Measurements from ENCODE around the gene PACRG. TPM values are rescaled to one million over a fixed set of nuclear protein-coding genes. Genes with fewer than 3 reads are reported as not detected.

The PACRG gene
- total RNA-seq, 2 donors from 2014 or later: 1.7 TPM; not detected in 1

DNA sequence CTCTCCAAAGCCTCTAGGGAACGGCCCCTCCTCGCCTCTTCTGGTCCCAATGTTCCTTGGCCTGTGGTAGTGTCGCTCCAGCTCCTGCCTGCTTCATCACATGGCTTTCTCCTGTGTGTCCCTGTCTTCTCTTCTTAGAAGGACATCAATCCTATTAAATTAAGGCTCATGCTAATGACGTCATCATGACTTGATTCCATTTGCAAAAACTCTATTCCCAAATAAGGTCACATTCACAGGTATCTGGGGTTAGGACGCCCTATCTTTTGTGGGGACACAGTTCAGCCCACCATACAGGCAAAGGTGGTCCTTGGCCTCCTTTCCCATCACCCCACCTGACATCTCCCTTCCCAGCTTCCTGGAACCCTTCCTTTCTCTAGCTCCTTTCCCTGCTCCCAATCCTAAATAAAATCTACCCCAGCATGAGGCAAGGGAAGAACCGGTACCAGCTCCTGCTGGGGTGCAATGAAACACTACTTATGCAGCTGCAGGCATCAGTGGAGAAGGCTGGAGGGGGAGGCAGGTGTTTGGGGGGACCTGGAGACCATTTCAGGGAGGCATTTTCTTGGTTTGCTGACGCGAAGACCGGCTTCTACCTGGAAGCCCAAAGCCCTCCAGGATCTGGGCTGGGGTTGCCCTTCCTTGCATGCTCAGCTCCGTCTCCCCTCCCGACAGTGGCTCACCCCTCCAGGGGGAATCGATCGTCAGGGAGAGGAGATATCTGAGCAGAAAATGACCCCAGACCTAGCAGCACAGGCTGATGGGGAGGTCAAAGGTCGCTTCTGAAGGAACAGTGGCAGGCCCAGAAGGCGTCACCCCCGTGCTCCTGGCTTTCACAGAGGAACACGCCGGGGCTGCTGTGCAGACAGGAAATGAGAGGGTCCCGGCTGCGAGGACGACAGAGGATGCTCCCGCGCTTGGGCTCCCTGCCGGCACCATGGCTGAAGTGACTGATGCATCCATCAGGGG lies 615.1 kb downstream of the PACRG start:
- Histone ChIP-seq H3K4me3 (no peak overlapping the region), H3K27ac (no peak overlapping the region), H3K9me3 (no peaks in the 10 kb centered on the region), H3K9ac (ENCODE audit: low read depth in 2 of 2, low read length in 2 of 2) (no peak overlapping the region), H3K27me3 (no peaks in the 10 kb centered on the region), H3K36me3 (no peaks in the 10 kb centered on the region), H3K4me1 (no peaks in the 10 kb centered on the region)
- TF ChIP-seq, protein P1, sequence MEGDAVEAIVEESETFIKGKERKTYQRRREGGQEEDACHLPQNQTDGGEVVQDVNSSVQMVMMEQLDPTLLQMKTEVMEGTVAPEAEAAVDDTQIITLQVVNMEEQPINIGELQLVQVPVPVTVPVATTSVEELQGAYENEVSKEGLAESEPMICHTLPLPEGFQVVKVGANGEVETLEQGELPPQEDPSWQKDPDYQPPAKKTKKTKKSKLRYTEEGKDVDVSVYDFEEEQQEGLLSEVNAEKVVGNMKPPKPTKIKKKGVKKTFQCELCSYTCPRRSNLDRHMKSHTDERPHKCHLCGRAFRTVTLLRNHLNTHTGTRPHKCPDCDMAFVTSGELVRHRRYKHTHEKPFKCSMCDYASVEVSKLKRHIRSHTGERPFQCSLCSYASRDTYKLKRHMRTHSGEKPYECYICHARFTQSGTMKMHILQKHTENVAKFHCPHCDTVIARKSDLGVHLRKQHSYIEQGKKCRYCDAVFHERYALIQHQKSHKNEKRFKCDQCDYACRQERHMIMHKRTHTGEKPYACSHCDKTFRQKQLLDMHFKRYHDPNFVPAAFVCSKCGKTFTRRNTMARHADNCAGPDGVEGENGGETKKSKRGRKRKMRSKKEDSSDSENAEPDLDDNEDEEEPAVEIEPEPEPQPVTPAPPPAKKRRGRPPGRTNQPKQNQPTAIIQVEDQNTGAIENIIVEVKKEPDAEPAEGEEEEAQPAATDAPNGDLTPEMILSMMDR (IDR thresholded peaks at IDR 0.05): no peak
- intact Hi-C loops (cut with DNase I): no loop called here
- no peak for DNase-seq

DNA sequence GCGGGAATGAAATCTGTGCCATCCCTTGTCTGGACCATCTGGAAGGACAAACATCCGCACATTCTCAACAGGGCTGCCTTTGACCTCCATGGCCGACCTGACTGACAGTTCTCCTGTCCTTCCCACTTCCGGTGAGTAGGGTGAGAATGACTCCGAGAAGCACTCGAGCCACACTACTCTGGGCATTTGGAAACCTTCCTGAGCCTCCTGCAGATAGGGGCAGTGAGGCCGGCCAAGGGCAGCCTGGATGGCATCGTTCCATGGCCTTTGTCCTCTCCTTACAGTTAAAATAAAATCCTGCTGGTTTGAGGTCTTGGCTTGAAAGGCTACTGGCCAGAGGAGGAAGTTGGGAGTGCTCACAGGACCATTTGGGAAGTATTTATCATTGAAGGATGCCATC lies 615.8 kb downstream of the PACRG start:
- Histone ChIP-seq H3K4me3 (no peak overlapping the region), H3K27ac (no peak overlapping the region), H3K9me3 (no peaks in the 10 kb centered on the region), H3K36me3 (no peaks in the 10 kb centered on the region), H3K27me3 (no peaks in the 10 kb centered on the region), H3K9ac (ENCODE audit: low read depth in 2 of 2, low read length in 2 of 2) (no peak overlapping the region), H3K4me1 (no peaks in the 10 kb centered on the region)
- no peak for DNase-seq
- TF ChIP-seq, protein P1 (IDR thresholded peaks at IDR 0.05): no peak
- intact Hi-C loops (cut with DNase I): no loop called here

DNA sequence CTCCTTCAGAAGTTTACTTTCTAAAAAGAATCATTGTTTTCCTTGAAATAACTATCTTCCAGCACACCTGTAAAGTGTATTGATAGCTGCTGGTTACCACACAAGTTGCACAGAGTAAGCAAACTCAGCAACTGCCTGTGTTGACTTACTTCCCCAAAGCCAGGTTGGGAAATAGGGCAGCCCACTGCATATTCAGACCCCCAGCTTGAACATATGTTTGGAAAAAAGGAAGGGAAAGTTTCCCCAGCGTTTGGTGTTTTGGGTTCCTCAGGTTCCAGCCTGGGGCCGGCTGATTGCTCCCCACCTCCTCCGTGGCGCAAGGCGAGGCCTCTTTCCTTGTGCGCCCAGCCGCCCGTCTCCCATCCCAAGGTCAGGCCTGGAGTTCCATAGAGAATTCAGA lies 616.6 kb downstream of the PACRG start:
- intact Hi-C loops (cut with DNase I): no loop called here
- H3K4me3 ChIP-seq: no peak overlapping the region
- TF ChIP-seq, protein P1 (IDR thresholded peaks at IDR 0.05): no peak
- H3K36me3 ChIP-seq: no peaks in the 10 kb centered on the region
- H3K9ac ChIP-seq (ENCODE audit: low read depth in 2 of 2, low read length in 2 of 2): no peak overlapping the region
- H3K27me3 ChIP-seq: no peaks in the 10 kb centered on the region
- H3K9me3 ChIP-seq: no peaks in the 10 kb centered on the region
- no peaks in the 10 kb centered on the region for H3K4me1 ChIP-seq
- no peak for DNase-seq
- H3K27ac ChIP-seq: no peak overlapping the region

DNA sequence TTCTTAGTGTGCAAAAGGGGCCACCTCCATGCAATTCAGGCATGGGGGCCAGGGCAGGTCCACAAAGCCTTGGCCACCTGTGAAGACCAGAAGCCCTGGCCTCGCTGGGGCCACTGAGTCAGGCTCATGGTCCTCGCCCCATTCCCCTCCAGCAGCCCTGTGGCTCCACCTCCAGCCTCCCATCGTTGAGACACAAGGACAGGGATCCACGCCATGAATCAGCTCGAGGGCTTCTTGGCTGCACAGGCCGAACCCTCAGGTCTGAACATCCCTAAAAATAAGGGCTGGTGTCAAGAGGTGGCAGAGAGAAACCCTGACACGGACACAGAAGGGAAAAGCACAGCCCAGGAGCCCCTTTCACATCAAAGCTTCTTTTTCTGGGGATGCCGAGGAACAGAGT lies 618.2 kb downstream of the PACRG start:
- intact Hi-C loops (cut with DNase I): no loop called here

DNA sequence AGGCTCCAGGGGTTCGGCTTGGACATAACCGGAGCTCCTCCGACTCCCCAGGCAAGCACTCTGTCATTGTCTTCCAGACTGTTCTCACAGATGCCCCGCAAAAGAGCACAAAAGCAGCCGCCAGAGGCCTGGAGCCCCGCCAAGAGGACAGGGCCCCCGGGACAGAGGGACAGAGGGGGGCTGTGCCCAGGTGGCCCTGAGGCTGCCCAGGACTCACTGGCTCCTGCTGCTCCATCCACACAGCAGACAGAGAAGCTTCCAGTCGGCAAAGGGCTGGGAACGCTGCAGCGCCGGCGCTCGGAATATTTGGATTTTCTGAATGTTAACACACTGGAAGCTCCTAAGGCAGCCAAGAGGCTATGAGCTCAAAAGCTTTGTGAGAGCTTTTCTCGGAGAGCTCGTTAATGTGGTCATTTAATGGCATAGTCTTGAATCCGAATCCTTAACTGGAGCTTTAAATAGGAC lies 618.8 kb downstream of the PACRG start:
- intact Hi-C loops (cut with DNase I): no loop called here
- TF ChIP-seq, protein P1 (IDR thresholded peaks at IDR 0.05): no peak
- Histone ChIP-seq H3K36me3 (no peaks in the 10 kb centered on the region), H3K9me3 (no peaks in the 10 kb centered on the region), H3K4me1 (no peaks in the 10 kb centered on the region), H3K4me3 (no peak overlapping the region), H3K27me3 (no peaks in the 10 kb centered on the region), H3K27ac (no peak overlapping the region), H3K9ac (ENCODE audit: low read depth in 2 of 2, low read length in 2 of 2) (no peak overlapping the region)
- no peak for DNase-seq

More for the DNA sequence above, 618.2 kb downstream of the PACRG start:
- no peak overlapping the region for H3K9ac ChIP-seq (ENCODE audit: low read depth in 2 of 2, low read length in 2 of 2)
- no peak overlapping the region for H3K27ac ChIP-seq
- no peaks in the 10 kb centered on the region for H3K9me3 ChIP-seq
- H3K36me3 ChIP-seq: no peaks in the 10 kb centered on the region
- H3K27me3 ChIP-seq: no peaks in the 10 kb centered on the region
- TF ChIP-seq, protein P1 (IDR thresholded peaks at IDR 0.05): no peak
- H3K4me3 ChIP-seq: no peak overlapping the region
- no peaks in the 10 kb centered on the region for H3K4me1 ChIP-seq
- no peak for DNase-seq
